Measurements from ENCODE around the gene IFT20. TPM values are rescaled to one million over a fixed set of nuclear protein-coding genes. Genes with fewer than 3 reads are reported as not detected.
A peak's percentile ranks its signal among the peaks of the same experiment; 100 is the strongest.

The IFT20 gene
- total RNA-seq, 4 donors from 2014 or later, result 7.2 to 46.0 (median 32.4) TPM

- intact Hi-C loops (cut with DNase I; ENCODE audit: low total_unique reads) (loop anchor here (5.0 kb wide), 1 partner anchor 162 kb away; no protein-coding TSS in a partner anchor), in situ Hi-C loops (cut with MboI; ENCODE audit: low pct_ligation_motif_present in 1 of 4, low pct_unique_long_range_greater_than_20kb in 1 of 4, low sequenced_read_pairs in 3 of 4) (no loop called here)
- no peaks in the 10 kb centered on the region for H3K9me3 ChIP-seq
- no peak overlapping the region for H3K27ac ChIP-seq
- 86 to 89% methylated on average over 4 to 10 of the region's 10 CpGs for whole genome bisulfite sequencing, 2 donors (ENCODE audit: low coverage in 1 of 2)
- no peak for DNase-seq
- no peaks in the 10 kb centered on the region for H3K36me3 ChIP-seq
- peaks cover 0 to 15% (median 6%) of the 10 kb centered on the region in 4 donors for H3K4me1 ChIP-seq
- H3K27me3 ChIP-seq, result no peaks in the 10 kb centered on the region
- no peak overlapping the region for H3K4me3 ChIP-seq
- TF ChIP-seq EP300 (IDR thresholded peaks at IDR 0.05; ENCODE audit: low read depth) (no peak), POLR2A (IDR thresholded peaks at IDR 0.05) (no peak), POLR2AphosphoS5 (IDR thresholded peaks at IDR 0.05) (no peak), CTCF (IDR thresholded peaks at IDR 0.05) (no peak)
These were observed 44.8 kb upstream of the IFT20 start for GRCh38 chr17:28379814-28380801.

DNA sequence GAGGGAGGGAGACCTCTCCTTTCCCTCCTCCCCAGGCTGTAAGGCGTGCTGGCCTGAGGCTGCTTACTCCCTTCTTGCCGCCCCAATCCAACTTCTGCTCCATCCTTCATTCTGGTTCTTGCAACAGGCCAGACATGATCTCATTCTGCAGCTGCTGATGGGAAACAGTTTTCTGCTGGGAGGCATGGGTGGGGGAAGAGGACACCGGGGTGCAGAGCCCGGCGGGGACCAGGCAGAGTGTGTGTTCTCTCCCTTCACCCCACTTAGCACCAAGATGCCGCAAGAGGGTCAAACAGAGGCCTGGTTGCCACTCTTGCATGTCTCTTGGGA, 37.6 kb upstream of the IFT20 start:
- 80 to 89% methylated on average over 2 to 6 of the region's 6 CpGs for WGBS, 2 donors (ENCODE audit: low coverage in 1 of 2)
- in situ Hi-C loops (cut with MboI; ENCODE audit: low pct_ligation_motif_present in 1 of 4, low pct_unique_long_range_greater_than_20kb in 1 of 4, low sequenced_read_pairs in 3 of 4) (no loop called here), intact Hi-C loops (cut with DNase I; ENCODE audit: low total_unique reads) (no loop called here)
- Histone ChIP-seq H3K9me3 (no peaks in the 10 kb centered on the region), H3K27me3 (peaks cover 18% of the 10 kb centered on the region), H3K4me3 (peak overlapping the region in 1 of 4 donors; percentile 56), H3K36me3 (no peaks in the 10 kb centered on the region), H3K4me1 (peaks cover 8 to 20% (median 15%) of the 10 kb centered on the region in 4 donors), H3K27ac (no peak overlapping the region)
- DNase-seq, result no peak
- TF ChIP-seq POLR2AphosphoS5 (IDR thresholded peaks at IDR 0.05) (no peak), POLR2A (IDR thresholded peaks at IDR 0.05) (no peak), CTCF (IDR thresholded peaks at IDR 0.05) (no peak), EP300 (IDR thresholded peaks at IDR 0.05; ENCODE audit: low read depth) (no peak)

DNA sequence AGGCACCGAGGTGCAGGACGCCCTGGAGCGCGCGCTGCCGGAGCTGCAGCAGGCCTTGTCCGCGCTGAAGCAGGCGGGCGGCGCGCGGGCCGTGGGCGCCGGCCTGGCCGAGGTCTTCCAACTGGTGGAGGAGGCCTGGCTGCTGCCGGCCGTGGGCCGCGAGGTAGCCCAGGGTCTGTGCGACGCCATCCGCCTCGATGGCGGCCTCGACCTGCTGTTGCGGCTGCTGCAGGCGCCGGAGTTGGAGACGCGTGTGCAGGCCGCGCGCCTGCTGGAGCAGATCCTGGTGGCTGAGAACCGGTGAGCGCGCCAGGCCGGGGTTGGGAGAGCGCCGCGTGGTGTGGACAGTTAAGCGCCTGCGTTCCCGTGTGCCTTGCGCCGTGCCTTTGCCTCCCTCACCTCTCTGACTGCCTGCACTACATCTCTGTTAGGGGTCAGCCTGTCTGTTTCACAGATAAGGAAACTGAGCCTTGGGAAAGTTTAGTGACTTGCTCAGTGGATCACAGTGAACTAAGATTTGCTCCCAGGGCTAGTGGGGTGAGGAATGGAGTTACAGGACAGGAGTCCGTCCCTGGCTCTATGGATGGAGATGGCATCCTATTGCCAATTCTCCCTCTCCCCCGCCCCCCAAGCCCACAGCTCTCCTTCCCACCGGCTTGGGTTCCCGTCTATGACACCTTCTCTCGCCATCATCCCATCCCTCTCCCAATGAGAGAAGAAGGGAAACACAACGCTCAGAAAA, 37.1 kb upstream of the IFT20 start:
- in situ Hi-C loops (cut with MboI; ENCODE audit: low pct_ligation_motif_present in 1 of 4, low pct_unique_long_range_greater_than_20kb in 1 of 4, low sequenced_read_pairs in 3 of 4), result no loop called here
- Histone ChIP-seq H3K27me3 (peaks cover 18% of the 10 kb centered on the region), H3K4me3 (peak overlapping the region; percentile 10 to 56 (median 44)), H3K27ac (peak overlapping the region; percentile 59 to 77 (median 74)), H3K9me3 (no peaks in the 10 kb centered on the region), H3K36me3 (no peaks in the 10 kb centered on the region), H3K4me1 (peaks cover 8 to 20% (median 15%) of the 10 kb centered on the region in 4 donors)
- intact Hi-C loops (cut with DNase I; ENCODE audit: low total_unique reads), result no loop called here
- TF ChIP-seq POLR2AphosphoS5 (IDR thresholded peaks at IDR 0.05), result no peak
- no peak for TF ChIP-seq CTCF (IDR thresholded peaks at IDR 0.05)
- no peak for TF ChIP-seq EP300 (IDR thresholded peaks at IDR 0.05; ENCODE audit: low read depth)
- no peak for TF ChIP-seq POLR2A (IDR thresholded peaks at IDR 0.05)
- WGBS, 2 donors (ENCODE audit: low coverage in 1 of 2), result 18 to 80% methylated on average over 2 to 26 of the region's 53 CpGs
- no peak for DNase-seq
